HEK293 (cell line): ENCODE data around the gene AMBRA1.

Experiments
- CTCF ChIA-PET: fragments of 350-600 bp; formaldehyde crosslinking; extraction: SDS; loops from one replicate; lab custom pipeline; 2021; ENCODE audit warnings: antibody characterized with exemption; lab: Yijun Ruan, JAX
- POLR2A ChIA-PET: fragments of 300-600 bp; formaldehyde crosslinking; extraction: SDS; loops from one replicate; lab custom pipeline; 2020; ENCODE audit warnings: antibody characterized with exemption, inconsistent platforms; lab: Yijun Ruan, JAX
- H3K27ac ChIP-seq: fragments of 200-500 bp; sonication (Bioruptor generic); 2 replicates; pipeline ENCODE4 v1.5.1; 2014; ENCODE audit warnings: low read depth, low read length, control low read depth, inconsistent platforms; ENCODE audit errors: extremely low read depth
- H3K36me3 ChIP-seq, 2 experiments: fragments of 200-500 bp in 1 of 2; sonication (Bioruptor generic) in 1 of 2; 1 replicate in 1 of 2; 2 replicates in 1 of 2; pipeline ENCODE4 v1.5.1; 2014 to 2017; ENCODE audit warnings: inconsistent platforms in 2 of 2, low read length in 2 of 2; ENCODE audit not compliant: control insufficient read depth in 2 of 2, insufficient read depth in 1 of 2
- H3K4me1 ChIP-seq: fragments of 200-500 bp; sonication (Bioruptor generic); 2 replicates; pipeline ENCODE4 v1.5.1; 2014; ENCODE audit warnings: mild to moderate bottlenecking, low read length, inconsistent platforms; ENCODE audit not compliant: control insufficient read depth, insufficient read depth
- H3K4me3 ChIP-seq: 2 replicates; pipeline ENCODE4 v1.5.1; 2011; ENCODE audit warnings: low read depth, mild to moderate bottlenecking, control low read depth, low read length, moderate library complexity
- H3K9me3 ChIP-seq: fragments of 200-500 bp; sonication (Bioruptor generic); 2 replicates; pipeline ENCODE4 v1.5.1; 2014; ENCODE audit warnings: low read depth, low read length, inconsistent platforms; ENCODE audit not compliant: control insufficient read depth, insufficient read depth
- AEBP2 ChIP-seq: fragments of 450-650 bp; formaldehyde crosslinking; IDR thresholded peaks from 2 replicates; pipeline ENCODE4 v1.5.1; 2016; ENCODE audit warnings: missing biosample characterization, missing genetic modification characterization, borderline replicate concordance
- GLI4 ChIP-seq: fragments of 450-650 bp; formaldehyde crosslinking; IDR thresholded peaks from 2 replicates; pipeline ENCODE4 v1.5.1; 2016; ENCODE audit warnings: missing biosample characterization, missing genetic modification characterization
- KLF16 ChIP-seq: fragments of 450-650 bp; formaldehyde crosslinking; IDR thresholded peaks from 2 replicates; pipeline ENCODE4 v1.5.1; 2017; ENCODE audit warnings: missing biosample characterization, missing genetic modification characterization
- KLF8 ChIP-seq: fragments of 450-650 bp; formaldehyde crosslinking; IDR thresholded peaks from 2 replicates; pipeline ENCODE4 v1.5.1; 2016; ENCODE audit warnings: missing biosample characterization, missing genetic modification characterization
- PATZ1 ChIP-seq: fragments of 450-650 bp; formaldehyde crosslinking; IDR thresholded peaks from 2 replicates; pipeline ENCODE4 v1.5.1; 2016; ENCODE audit warnings: missing biosample characterization, missing genetic modification characterization
- PRDM4 ChIP-seq: fragments of 450-650 bp; formaldehyde crosslinking; IDR thresholded peaks from 2 replicates; pipeline ENCODE4 v1.5.1; 2017; ENCODE audit warnings: missing biosample characterization, missing genetic modification characterization
- SP3 ChIP-seq: fragments of 450-650 bp; formaldehyde crosslinking; IDR thresholded peaks from 2 replicates; pipeline ENCODE4 v1.5.1; 2016; ENCODE audit warnings: missing biosample characterization, missing genetic modification characterization
- ZBTB11 ChIP-seq: fragments of 450-650 bp; formaldehyde crosslinking; conservative IDR thresholded peaks from 2 replicates; pipeline ENCODE4 v1.5.1; 2016; ENCODE audit warnings: low read depth, missing biosample characterization, missing genetic modification characterization
- ZBTB7A ChIP-seq: fragments of 450-650 bp; formaldehyde crosslinking; IDR thresholded peaks from 2 replicates; pipeline ENCODE4 v1.5.1; 2016; ENCODE audit warnings: low read depth, missing biosample characterization, missing genetic modification characterization
- ZFP69B ChIP-seq: fragments of 450-650 bp; formaldehyde crosslinking; IDR thresholded peaks from 2 replicates; pipeline ENCODE4 v1.5.1; 2016; ENCODE audit warnings: missing biosample characterization, missing genetic modification characterization
- ZNF121 ChIP-seq: fragments of 450-650 bp; formaldehyde crosslinking; IDR thresholded peaks from 2 replicates; pipeline ENCODE4 v1.5.1; 2016; ENCODE audit warnings: missing biosample characterization, missing genetic modification characterization
- ZNF133 ChIP-seq: fragments of 450-650 bp; formaldehyde crosslinking; IDR thresholded peaks from 2 replicates; pipeline ENCODE4 v1.5.1; 2016; ENCODE audit warnings: missing biosample characterization, missing genetic modification characterization
- ZNF221 ChIP-seq: fragments of 450-650 bp; formaldehyde crosslinking; IDR thresholded peaks from 2 replicates; pipeline ENCODE4 v1.5.1; 2017; ENCODE audit warnings: missing biosample characterization, missing genetic modification characterization, borderline replicate concordance
- ZNF350 ChIP-seq: fragments of 450-650 bp; formaldehyde crosslinking; IDR thresholded peaks from 2 replicates; pipeline ENCODE4 v1.5.0; 2017; ENCODE audit warnings: missing biosample characterization, mild to moderate bottlenecking, missing genetic modification characterization
- ZNF394 ChIP-seq: fragments of 450-650 bp; formaldehyde crosslinking; IDR thresholded peaks from 2 replicates; pipeline ENCODE4 v1.5.1; 2016; ENCODE audit warnings: missing biosample characterization, missing genetic modification characterization, mild to moderate bottlenecking, moderate library complexity, borderline replicate concordance
- ZNF426 ChIP-seq: fragments of 450-650 bp; formaldehyde crosslinking; IDR thresholded peaks from 2 replicates; pipeline ENCODE4 v1.5.1; 2017; ENCODE audit warnings: missing biosample characterization, missing genetic modification characterization, mild to moderate bottlenecking, inconsistent platforms, moderate library complexity
- ZNF473 ChIP-seq: fragments of 450-650 bp; formaldehyde crosslinking; IDR thresholded peaks from 2 replicates; pipeline ENCODE4 v1.5.1; 2017; ENCODE audit warnings: missing biosample characterization, missing genetic modification characterization
- ZNF600 ChIP-seq: fragments of 450-650 bp; formaldehyde crosslinking; IDR thresholded peaks from 2 replicates; pipeline ENCODE4 v1.5.1; 2016; ENCODE audit warnings: missing biosample characterization, missing genetic modification characterization
- ZNF701 ChIP-seq: fragments of 450-650 bp; formaldehyde crosslinking; IDR thresholded peaks from 2 replicates; pipeline ENCODE4 v1.5.1; 2016; ENCODE audit warnings: missing biosample characterization, missing genetic modification characterization
- ZNF776 ChIP-seq: fragments of 450-650 bp; formaldehyde crosslinking; IDR thresholded peaks from 2 replicates; pipeline ENCODE4 v1.5.0; 2017; ENCODE audit warnings: missing biosample characterization, missing genetic modification characterization, borderline replicate concordance
- ZNF792 ChIP-seq: fragments of 450-650 bp; formaldehyde crosslinking; IDR thresholded peaks from 2 replicates; pipeline ENCODE4 v1.5.1; 2016; ENCODE audit warnings: missing biosample characterization, missing genetic modification characterization

Gene AMBRA1

GRCh38 chr11:46611526-46612304 lies 17.9 kb upstream of the AMBRA1 start (continued):
- TF ChIP-seq ZNF394 (tag by site-specific recombination) (peak; percentile 26; the same call in 1 of the 2 replicates), ZNF776 (tag by site-specific recombination) (no peak), ZBTB7A (tag by site-specific recombination) (no peak)

GRCh38 chr11:46609386-46609785 lies 15.6 kb upstream of the AMBRA1 start:
- Histone ChIP-seq H3K36me3 (no peaks in the 10 kb centered on the region), H3K9me3 (no peaks in the 10 kb centered on the region), H3K4me1 (no peaks in the 10 kb centered on the region), H3K27ac (no peak overlapping the region), H3K4me3 (no peak overlapping the region)
- CTCF ChIA-PET: no interaction called here
- TF ChIP-seq ZNF221 (tag by site-specific recombination) (no peak), PRDM4 (no peak), ZFP69B (no peak), PATZ1 (tag by site-specific recombination) (no peak), KLF8 (no peak), KLF16 (tag by site-specific recombination) (no peak), ZNF350 (tag by site-specific recombination) (no peak), GLI4 (tag by site-specific recombination) (no peak), ZNF121 (tag by site-specific recombination) (no peak), ZNF426 (tag by site-specific recombination) (no peak), SP3 (tag by site-specific recombination) (no peak), ZNF792 (no peak), ZNF600 (tag by site-specific recombination) (no peak), AEBP2 (no peak), ZNF473 (tag by site-specific recombination) (no peak), ZNF701 (tag by site-specific recombination) (no peak), ZBTB11 (tag by site-specific recombination) (no peak), ZNF133 (tag by site-specific recombination) (no peak)
- TF ChIP-seq, all 188 proteins: peak for 0
- POLR2A ChIA-PET: no interaction called here
